ENCODE measurements around the gene TREML1. TPM values are rescaled to one million over a fixed set of nuclear protein-coding genes. Genes with fewer than 3 reads are reported as not detected.

TREML1 gene
- total and polyA plus RNA-seq, 2 experiments from 2014 or later = not detected

GRCh38 chr6:41184761-41185160 is 30.6 kb upstream of the TREML1 start:
- Mint-ChIP-seq H3K36me3 (ENCODE audit: low read depth) (peaks cover 10% of the 10 kb centered on the region), H3K4me3 (no peak overlapping the region), H3K9me3 (peaks cover 10% of the 10 kb centered on the region), H3K4me1 (peaks cover 9% of the 10 kb centered on the region), H3K27me3 (ENCODE audit: insufficient read depth, low read depth, poor library complexity) (peaks cover 2% of the 10 kb centered on the region), H3K27ac (no peak overlapping the region)
- no peak overlapping the region for H3K27ac ChIP-seq (ENCODE audit: low read depth)
- H3K4me2 ChIP-seq = no peak overlapping the region
- no peak for TF ChIP-seq ETS1 (IDR thresholded peaks at IDR 0.05)
- TF ChIP-seq EZH2phosphoT487 (IDR thresholded peaks at IDR 0.05; ENCODE audit: unreplicated experiment) = no peak
- no peak for TF ChIP-seq JUNB (IDR thresholded peaks at IDR 0.05; ENCODE audit: unreplicated experiment)
- TF ChIP-seq CREB1 (CRISPR knock-in tag; IDR thresholded peaks at IDR 0.05; ENCODE audit: low read depth) = no peak
- TF ChIP-seq EZH2 (IDR thresholded peaks at IDR 0.05; ENCODE audit: low read depth, unreplicated experiment) = no peak
- TF ChIP-seq STAT1 (IDR thresholded peaks at IDR 0.05; ENCODE audit: unreplicated experiment) = no peak
- TF ChIP-seq ZNF114 (CRISPR knock-in tag; IDR thresholded peaks at IDR 0.05) = no peak
- TF ChIP-seq CTCF (conservative IDR thresholded peaks at IDR 0.05; ENCODE audit: low read depth in 2 of 2) = no peak
- TF ChIP-seq ZNF331 (CRISPR knock-in tag; IDR thresholded peaks at IDR 0.05; ENCODE audit: low read depth) = no peak
- no peak for TF ChIP-seq REST (IDR thresholded peaks at IDR 0.05; ENCODE audit: unreplicated experiment)
- no peak for TF ChIP-seq ZNF462 (CRISPR knock-in tag; IDR thresholded peaks at IDR 0.05)
- no peak for TF ChIP-seq POLR2AphosphoS5 (IDR thresholded peaks at IDR 0.05; ENCODE audit: low read depth)
- no peak for TF ChIP-seq NANOG (IDR thresholded peaks at IDR 0.05; ENCODE audit: borderline replicate concordance)
- H2AFZ ChIP-seq = no peak overlapping the region
- H3K27me3 ChIP-seq (ENCODE audit: insufficient read depth) = no peaks in the 10 kb centered on the region
- no peaks in the 10 kb centered on the region for H4K20me1 ChIP-seq (replicated peaks; ENCODE audit: insufficient read depth)
- no peaks in the 10 kb centered on the region for H3K79me2 ChIP-seq (replicated peaks; ENCODE audit: insufficient read depth)
- no peaks in the 10 kb centered on the region for H3F3A ChIP-seq (replicated peaks; ENCODE audit: low read depth)
- ATAC-seq (no peak), DNase-seq (ENCODE audit: low spot score) (no peak)
- H3K4me1 ChIP-seq (ENCODE audit: insufficient read depth) = no peaks in the 10 kb centered on the region
- H3K36me3 ChIP-seq (ENCODE audit: insufficient read depth) = no peaks in the 10 kb centered on the region
- H3K9me2 ChIP-seq (ENCODE audit: insufficient read depth) = 0 out of 2 replicates have a peak, but pooled peaks cover 6% of the 10 kb centered on the region
- no peak overlapping the region for H3K4me3 ChIP-seq

Data from GM23338 (cell line).